ENCODE results near the gene ELFN2.

- TF ChIP-seq, protein P1, sequence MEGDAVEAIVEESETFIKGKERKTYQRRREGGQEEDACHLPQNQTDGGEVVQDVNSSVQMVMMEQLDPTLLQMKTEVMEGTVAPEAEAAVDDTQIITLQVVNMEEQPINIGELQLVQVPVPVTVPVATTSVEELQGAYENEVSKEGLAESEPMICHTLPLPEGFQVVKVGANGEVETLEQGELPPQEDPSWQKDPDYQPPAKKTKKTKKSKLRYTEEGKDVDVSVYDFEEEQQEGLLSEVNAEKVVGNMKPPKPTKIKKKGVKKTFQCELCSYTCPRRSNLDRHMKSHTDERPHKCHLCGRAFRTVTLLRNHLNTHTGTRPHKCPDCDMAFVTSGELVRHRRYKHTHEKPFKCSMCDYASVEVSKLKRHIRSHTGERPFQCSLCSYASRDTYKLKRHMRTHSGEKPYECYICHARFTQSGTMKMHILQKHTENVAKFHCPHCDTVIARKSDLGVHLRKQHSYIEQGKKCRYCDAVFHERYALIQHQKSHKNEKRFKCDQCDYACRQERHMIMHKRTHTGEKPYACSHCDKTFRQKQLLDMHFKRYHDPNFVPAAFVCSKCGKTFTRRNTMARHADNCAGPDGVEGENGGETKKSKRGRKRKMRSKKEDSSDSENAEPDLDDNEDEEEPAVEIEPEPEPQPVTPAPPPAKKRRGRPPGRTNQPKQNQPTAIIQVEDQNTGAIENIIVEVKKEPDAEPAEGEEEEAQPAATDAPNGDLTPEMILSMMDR (IDR thresholded peaks at IDR 0.05; ENCODE audit: poor library complexity, severe bottlenecking) = no peak
- TF ChIP-seq EZH2 (IDR thresholded peaks at IDR 0.05; ENCODE audit: borderline replicate concordance, insufficient read depth, low read length, poor library complexity, severe bottlenecking) (no peak), TAF1 (IDR thresholded peaks at IDR 0.05; ENCODE audit: low read depth) (no peak), EP300 (conservative IDR thresholded peaks at IDR 0.05; ENCODE audit: poor library complexity, severe bottlenecking) (no peak), POLR2AphosphoS5 (IDR thresholded peaks at IDR 0.05) (no peak), REST (IDR thresholded peaks at IDR 0.05; ENCODE audit: borderline replicate concordance) (no peak)
Measured at GRCh38 chr22:37431366-37431765, 4.1 kb upstream of the ELFN2 start.

Data from neural cell (in vitro differentiated cells).